Dedifferentiated amniotic fluid mesenchymal stem cell (primary cell): Measurements from ENCODE around the gene CFAP100.

Source experiments
- DNase-seq: peaks from one replicate; pipeline ENCODE4 v3.0.0-alpha.2; 2016; ENCODE audit errors: extremely low spot score

CFAP100 gene

GRCh38 chr3:126421573-126422119, 26.9 kb downstream of the CFAP100 start:
- no peak for DNase-seq

- no peak for DNase-seq
Observed at GRCh38 chr3:126422121-126422520, 27.4 kb downstream of the CFAP100 start.

DNA sequence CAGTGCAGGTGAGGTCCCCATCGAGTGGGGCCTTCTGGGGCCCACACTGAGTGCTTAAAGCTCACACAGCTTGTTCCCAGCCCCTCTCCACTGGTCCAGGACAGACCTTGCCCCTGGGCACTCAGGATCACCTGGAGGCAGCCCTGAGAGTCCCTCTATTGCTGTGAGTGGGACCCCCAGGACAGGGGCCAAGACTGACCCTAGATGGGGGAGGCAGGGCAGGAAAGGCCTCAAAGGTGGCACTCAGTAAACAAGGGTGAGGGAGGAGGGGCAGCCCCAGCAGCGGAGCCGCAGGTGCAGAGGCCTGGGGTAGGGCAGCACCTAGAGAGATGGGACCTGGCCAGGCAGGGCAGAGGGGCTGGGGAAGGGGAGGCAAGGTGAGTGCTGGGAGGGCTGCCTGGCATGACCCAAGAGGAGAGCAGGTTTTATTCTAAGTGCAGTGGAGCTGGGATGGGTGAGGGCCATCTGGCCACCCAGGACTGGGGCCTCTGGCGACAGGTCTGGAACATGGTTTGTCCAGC, 27.9 kb downstream of the CFAP100 start:
- no peak for DNase-seq

DNA sequence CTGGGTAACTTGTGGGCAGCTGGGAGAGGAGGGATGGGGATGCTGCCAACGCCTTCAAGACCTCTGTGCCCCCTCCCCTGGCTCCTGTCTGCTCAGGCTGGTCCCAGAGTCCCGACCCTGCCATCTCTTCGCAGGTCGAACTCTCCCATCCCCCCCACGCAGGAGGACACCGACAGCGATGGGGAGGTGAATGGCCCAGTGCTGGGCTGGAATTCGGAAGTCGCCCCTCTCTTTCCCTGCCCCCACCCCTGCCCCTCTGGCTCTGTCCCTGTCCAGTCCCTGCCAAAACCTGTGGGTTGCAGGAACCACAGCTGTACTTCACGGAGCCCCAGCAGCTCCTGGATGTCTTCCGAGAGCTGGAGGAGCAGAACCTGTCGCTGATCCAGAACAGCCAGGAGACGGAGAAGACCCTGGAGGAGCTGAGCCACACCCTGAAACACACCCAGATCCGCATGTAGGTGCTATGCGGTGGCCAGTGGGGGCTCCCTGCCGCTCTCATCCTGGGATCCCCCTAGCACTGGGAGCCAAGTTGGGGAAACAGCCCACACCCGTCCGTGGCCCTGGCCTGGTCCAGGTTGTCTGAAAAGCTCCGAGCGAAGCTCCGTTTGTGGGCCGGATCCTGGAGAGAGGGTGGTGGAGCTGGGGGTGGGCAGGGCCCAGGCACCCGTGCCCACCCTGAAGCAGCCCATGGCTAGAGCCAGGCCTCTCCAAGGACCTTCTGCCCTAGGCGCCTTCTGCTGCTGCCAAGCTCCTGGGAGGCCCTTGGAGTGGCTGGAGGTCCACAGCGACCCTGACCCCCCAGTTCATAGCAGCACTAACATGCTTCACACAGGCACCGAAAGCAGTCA, 28.7 kb downstream of the CFAP100 start:
- DNase-seq, result no peak

- DNase-seq, result no peak
Observed at GRCh38 chr3:126424039-126424717, 29.5 kb downstream of the CFAP100 start.

- no peak for DNase-seq
Observed at GRCh38 chr3:126424751-126425150, 30.0 kb downstream of the CFAP100 start.

DNA sequence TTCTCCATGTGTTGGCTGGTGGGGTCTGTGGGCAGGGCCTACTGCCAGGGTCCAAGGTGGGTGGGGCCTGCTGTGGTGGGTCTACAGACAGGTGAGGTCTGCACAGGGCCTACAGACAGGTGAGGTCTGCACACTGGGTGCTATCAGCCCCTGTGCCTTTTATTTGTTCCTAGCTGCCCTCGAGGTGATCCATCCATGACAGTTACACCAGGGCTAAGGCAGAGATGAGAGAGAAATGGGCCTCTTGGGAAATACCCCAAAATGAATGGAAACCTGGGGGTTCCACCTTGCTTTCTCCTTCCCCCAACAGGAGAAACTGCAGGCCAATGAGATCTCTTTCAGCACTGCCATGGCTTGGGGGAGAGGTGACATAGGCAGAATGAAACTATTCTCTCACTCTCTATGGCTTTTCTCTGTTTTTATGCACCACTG, 36.4 kb downstream of the CFAP100 start:
- no peak for DNase-seq

DNA sequence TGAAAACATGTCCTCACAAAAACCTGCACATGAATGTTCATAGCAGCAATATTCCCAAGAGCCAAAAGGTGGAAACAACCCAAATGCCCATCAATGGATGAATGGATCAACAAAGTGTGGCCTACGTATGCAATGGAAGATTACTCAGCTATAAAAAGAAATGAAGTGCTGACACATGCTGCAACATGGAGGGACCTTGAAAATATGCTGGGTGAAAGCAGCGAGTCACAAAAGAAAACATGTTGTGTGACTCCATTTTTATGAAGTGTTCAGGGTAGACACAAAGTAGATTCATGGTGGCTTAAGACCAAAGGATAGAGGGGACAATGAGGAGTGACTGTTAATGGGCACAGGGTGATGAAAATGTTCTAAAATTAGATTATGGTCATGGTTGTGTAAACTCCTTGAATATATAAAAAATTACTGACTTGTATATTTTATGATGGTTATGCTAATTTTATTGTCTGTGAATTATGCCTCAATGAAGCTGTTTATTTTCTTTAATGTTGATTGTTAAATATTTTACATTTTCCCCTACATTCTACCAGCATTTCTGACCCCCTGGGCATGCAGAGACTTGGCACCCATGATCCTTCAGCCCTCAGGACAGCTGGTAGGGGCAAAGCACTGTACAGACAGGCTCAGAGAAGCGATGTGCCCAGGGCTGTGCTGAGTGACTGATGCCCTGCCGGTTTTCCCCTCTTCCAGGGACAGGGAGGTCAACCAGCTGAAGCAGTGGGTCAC, 37.8 kb downstream of the CFAP100 start:
- no peak for DNase-seq

DNA sequence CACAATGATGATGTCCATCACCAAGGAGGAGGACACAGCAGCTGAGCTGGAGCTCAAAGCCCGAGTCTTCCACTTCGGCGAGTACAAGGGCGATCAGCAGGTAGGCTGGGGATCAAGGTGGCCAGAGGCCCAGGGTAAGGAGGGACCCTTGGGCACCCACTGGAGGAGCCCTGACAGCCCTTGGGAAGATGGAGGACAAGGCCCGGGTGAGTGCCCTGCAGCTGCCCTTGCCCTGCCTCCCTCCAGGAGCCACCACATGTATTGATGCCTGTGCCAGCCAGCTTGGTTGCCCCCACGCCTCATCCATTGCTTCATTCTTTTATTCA, 38.4 kb downstream of the CFAP100 start:
- DNase-seq, result no peak

- no peak for DNase-seq
Observed at GRCh38 chr3:126433496-126434263, 39.0 kb downstream of the CFAP100 start.

- no peak for DNase-seq
Observed at GRCh38 chr3:126434264-126434590, 39.5 kb downstream of the CFAP100 start.

DNA sequence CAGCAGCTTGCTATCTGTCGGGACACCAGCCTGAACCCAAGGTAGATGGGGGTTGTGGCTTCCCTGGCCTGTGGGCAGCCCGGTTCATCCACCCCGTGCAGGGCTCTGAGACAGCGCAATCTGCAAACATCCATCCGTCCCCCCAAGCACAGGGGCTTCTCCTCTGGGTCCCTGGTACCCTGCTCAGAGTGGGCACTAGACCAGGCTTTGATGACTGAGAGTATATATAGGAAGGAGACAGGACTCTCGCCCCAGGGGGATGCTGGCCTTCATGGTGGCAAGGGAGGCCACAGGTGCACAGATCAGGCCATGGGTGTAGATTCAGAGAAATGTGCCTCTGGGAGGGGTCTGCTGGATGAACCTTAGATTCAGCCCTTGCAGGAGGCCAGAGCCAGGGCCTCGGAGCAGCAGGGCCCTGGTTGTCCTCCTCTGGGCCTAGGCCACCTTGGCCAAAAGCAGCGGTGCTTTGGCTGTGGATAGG, 40.3 kb downstream of the CFAP100 start:
- DNase-seq, result no peak

GRCh38 chr3:126435456-126436315, 41.0 kb downstream of the CFAP100 start:
- DNase-seq, result no peak

- no peak for DNase-seq
Observed at GRCh38 chr3:126436826-126437717, 42.4 kb downstream of the CFAP100 start.

- DNase-seq, result no peak
Observed at GRCh38 chr3:126438186-126438585, 43.5 kb downstream of the CFAP100 start.

- no peak for DNase-seq
Observed at GRCh38 chr3:126438746-126439145, 44.0 kb downstream of the CFAP100 start.

DNA sequence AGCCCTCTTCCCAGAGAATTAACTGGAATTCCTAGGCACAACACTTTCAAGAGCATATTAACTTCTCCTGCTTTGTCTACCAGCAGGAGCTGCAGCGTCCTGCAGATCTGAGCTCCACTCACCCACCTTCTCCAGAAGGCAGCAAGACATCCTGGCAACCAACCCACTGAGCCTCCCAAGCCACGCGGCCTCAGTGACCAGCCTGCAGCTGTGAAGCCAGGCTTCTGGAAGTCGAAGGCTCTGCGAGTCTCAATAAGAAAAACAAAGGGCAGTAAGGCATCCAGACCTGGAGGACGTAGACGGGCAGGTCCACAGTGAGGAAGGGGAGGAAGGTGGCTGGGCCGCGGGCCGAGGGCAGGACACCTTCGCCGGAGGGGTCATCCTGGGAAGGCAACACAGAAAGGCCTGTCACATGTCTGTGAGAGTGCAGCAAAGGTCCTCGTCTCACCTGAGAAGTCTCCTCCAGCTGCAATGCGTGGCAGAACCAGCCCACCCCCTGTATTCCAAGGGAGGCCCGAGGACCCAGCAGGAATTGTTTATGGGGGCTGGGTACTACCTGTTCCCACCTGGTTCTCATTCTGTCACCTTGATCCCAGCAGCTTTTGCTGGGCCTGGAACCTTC, 44.7 kb downstream of the CFAP100 start:
- no peak for DNase-seq

GRCh38 chr3:126439968-126440708, 45.4 kb downstream of the CFAP100 start:
- no peak for DNase-seq
